OCI-LY1 (cell line): Measurements from ENCODE around the gene BTBD9.

ENCODE experiments used
- EZH2 ChIP-seq: fragments of 200-600 bp; sonication (generic), shearing (Covaris generic); IDR thresholded peaks from 2 replicates; pipeline ENCODE4 v1.8.0; 2017; ENCODE audit warnings: borderline replicate concordance, mixed run types, mild to moderate bottlenecking, antibody characterized with exemption, low read length, moderate library complexity, mixed read lengths
- TF ChIP-seq, protein P1 (sequence below): fragments of 200-600 bp; sonication (generic), shearing (Covaris generic); IDR thresholded peaks from 2 replicates; pipeline ENCODE4 v1.5.1; 2017; ENCODE audit warnings: mild to moderate bottlenecking, antibody characterized with exemption, low read length, moderate library complexity, mixed read lengths

DNA sequence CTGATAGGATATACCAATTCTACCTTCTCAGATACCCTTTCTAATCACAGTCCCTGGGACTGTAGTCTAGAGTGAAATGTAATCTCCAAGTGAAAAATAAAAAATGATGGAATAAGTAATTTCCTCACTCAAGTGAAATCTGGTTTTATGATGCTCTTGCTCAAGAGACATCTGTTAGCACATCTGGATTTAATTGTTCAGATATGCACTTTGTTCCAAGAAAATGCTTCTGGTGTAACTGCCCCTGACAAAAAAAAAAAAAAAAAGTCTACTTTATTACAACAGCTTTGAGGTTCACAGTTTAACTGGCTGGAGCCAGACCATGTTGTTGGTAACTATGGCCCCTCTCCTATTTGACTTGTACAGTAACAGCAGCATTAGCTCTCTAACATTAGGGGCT is 251.8 kb downstream of the BTBD9 start:
- TF ChIP-seq, protein P1, sequence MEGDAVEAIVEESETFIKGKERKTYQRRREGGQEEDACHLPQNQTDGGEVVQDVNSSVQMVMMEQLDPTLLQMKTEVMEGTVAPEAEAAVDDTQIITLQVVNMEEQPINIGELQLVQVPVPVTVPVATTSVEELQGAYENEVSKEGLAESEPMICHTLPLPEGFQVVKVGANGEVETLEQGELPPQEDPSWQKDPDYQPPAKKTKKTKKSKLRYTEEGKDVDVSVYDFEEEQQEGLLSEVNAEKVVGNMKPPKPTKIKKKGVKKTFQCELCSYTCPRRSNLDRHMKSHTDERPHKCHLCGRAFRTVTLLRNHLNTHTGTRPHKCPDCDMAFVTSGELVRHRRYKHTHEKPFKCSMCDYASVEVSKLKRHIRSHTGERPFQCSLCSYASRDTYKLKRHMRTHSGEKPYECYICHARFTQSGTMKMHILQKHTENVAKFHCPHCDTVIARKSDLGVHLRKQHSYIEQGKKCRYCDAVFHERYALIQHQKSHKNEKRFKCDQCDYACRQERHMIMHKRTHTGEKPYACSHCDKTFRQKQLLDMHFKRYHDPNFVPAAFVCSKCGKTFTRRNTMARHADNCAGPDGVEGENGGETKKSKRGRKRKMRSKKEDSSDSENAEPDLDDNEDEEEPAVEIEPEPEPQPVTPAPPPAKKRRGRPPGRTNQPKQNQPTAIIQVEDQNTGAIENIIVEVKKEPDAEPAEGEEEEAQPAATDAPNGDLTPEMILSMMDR = no peak
- no peak for TF ChIP-seq EZH2
